ENCODE data around the gene TAB2. TPM values are rescaled to one million over a fixed set of nuclear protein-coding genes. Genes with fewer than 3 reads are reported as not detected.
A peak's percentile ranks its signal among the peaks of the same experiment; 100 is the strongest.

Gene TAB2
- 60.9 TPM for total RNA-seq
- long read RNA-seq, full-length matches to known transcripts: 4 of 27 reads
- long read RNA-seq, partial matches to known transcripts: 21 of 27 reads
- long read RNA-seq, other reads (novel, unspliced or antisense): 2 of 27 reads

GRCh38 chr6:149317644-149318571 lies at the start of gene TAB2:
Gene TAB2, plus strand, starts transcription at chr6:149317712. Its CDS starts 52,286 bp downstream, at chr6:149369998.
- intact Hi-C loops (cut with DNase I): no loop called here
- H3K9me3 ChIP-seq: no peaks in the 10 kb centered on the region
- peak within 1 kb of the TSS; percentile 85 for H3K4me3 ChIP-seq
- no peaks in the 10 kb centered on the region for H3K27me3 ChIP-seq (ENCODE audit: low read depth)
- peaks cover 41% of the 10 kb centered on the region for H3K4me1 ChIP-seq
- no peak for TF ChIP-seq CTCF (IDR thresholded peaks at IDR 0.05)
- ATAC-seq (peak; percentile 78 to 80), DNase-seq (peak; percentile 66)
- no peaks in the 10 kb centered on the region for H3K36me3 ChIP-seq
- H3K27ac ChIP-seq: peak within 1 kb of the TSS; percentile 98

GRCh38 chr6:149268146-149268545 lies 49.4 kb upstream of the TAB2 start:
- no peaks in the 10 kb centered on the region for H3K27me3 ChIP-seq (ENCODE audit: low read depth)
- no peak for TF ChIP-seq CTCF (IDR thresholded peaks at IDR 0.05)
- no peaks in the 10 kb centered on the region for H3K36me3 ChIP-seq
- H3K4me1 ChIP-seq: peaks cover 12% of the 10 kb centered on the region
- no peak overlapping the region for H3K27ac ChIP-seq
- intact Hi-C loops (cut with DNase I): no loop called here
- no peaks in the 10 kb centered on the region for H3K9me3 ChIP-seq
- no peak for ATAC-seq
- DNase-seq: no peak
- no peak overlapping the region for H3K4me3 ChIP-seq

- peaks cover 12% of the 10 kb centered on the region for H3K4me1 ChIP-seq
- H3K36me3 ChIP-seq: no peaks in the 10 kb centered on the region
- intact Hi-C loops (cut with DNase I): no loop called here
- H3K27me3 ChIP-seq (ENCODE audit: low read depth): no peaks in the 10 kb centered on the region
- no peak for DNase-seq
- no peak overlapping the region for H3K4me3 ChIP-seq
- no peak overlapping the region for H3K27ac ChIP-seq
- no peak for TF ChIP-seq CTCF (IDR thresholded peaks at IDR 0.05)
- no peaks in the 10 kb centered on the region for H3K9me3 ChIP-seq
- ATAC-seq: no peak
Measured at GRCh38 chr6:149268768-149269167, 48.7 kb upstream of the TAB2 start.

GRCh38 chr6:149270616-149271015 lies 46.9 kb upstream of the TAB2 start:
- no peaks in the 10 kb centered on the region for H3K36me3 ChIP-seq
- intact Hi-C loops (cut with DNase I): no loop called here
- H3K27me3 ChIP-seq (ENCODE audit: low read depth): no peaks in the 10 kb centered on the region
- no peak overlapping the region for H3K4me3 ChIP-seq
- H3K4me1 ChIP-seq: peaks cover 12% of the 10 kb centered on the region
- H3K9me3 ChIP-seq: no peaks in the 10 kb centered on the region
- H3K27ac ChIP-seq: no peak overlapping the region
- DNase-seq: no peak
- ATAC-seq: peak in 1 of 2 donors; percentile 22
- no peak for TF ChIP-seq CTCF (IDR thresholded peaks at IDR 0.05)

- Histone ChIP-seq H3K4me3 (no peak overlapping the region), H3K36me3 (no peaks in the 10 kb centered on the region), H3K4me1 (peaks cover 11% of the 10 kb centered on the region), H3K9me3 (no peaks in the 10 kb centered on the region), H3K27me3 (ENCODE audit: low read depth) (no peaks in the 10 kb centered on the region), H3K27ac (peak overlapping the region; percentile 16)
- DNase-seq (peak; percentile 58), ATAC-seq (peak; percentile 68 to 80)
- no peak for TF ChIP-seq CTCF (IDR thresholded peaks at IDR 0.05)
- intact Hi-C loops (cut with DNase I): no loop called here
Measured at GRCh38 chr6:149271348-149272340, 45.9 kb upstream of the TAB2 start.
